Brain microvascular endothelial cell (primary cell): ENCODE measurements around the gene FRMD8.

Source experiments
- DNase-seq: peaks from one replicate; pipeline ENCODE4 v3.0.0-alpha.2; 2020
- H3K27ac ChIP-seq: fragments of 250-450 bp; sonication (Bioruptor Pico); 2 replicates; pipeline ENCODE4 v1.5.1; 2020; ENCODE audit warnings: mild to moderate bottlenecking, moderate library complexity
- H3K27me3 ChIP-seq: fragments of 250-450 bp; sonication (Bioruptor Pico); replicated peaks from 2 replicates; pipeline ENCODE4 v1.5.1; 2020; ENCODE audit warnings: mild to moderate bottlenecking
- H3K36me3 ChIP-seq: fragments of 250-450 bp; sonication (Bioruptor Pico); replicated peaks from 2 replicates; pipeline ENCODE4 v1.5.1; 2020; ENCODE audit warnings: mild to moderate bottlenecking
- H3K4me3 ChIP-seq: 2 replicates; pipeline ENCODE4 v1.5.1; 2011; ENCODE audit warnings: low read depth, mild to moderate bottlenecking, control low read depth, low read length, moderate library complexity
- in situ Hi-C: cut with HindIII; loops from 2 replicates; pipeline ENCODE4 v1.10.0; 2017; ENCODE audit warnings: low sequenced_read_pairs, low pct_ligation_motif_present
- TF ChIP-seq, protein P1 (sequence below): IDR thresholded peaks from 2 replicates; pipeline ENCODE4 v1.5.1; 2011; ENCODE audit warnings: low read depth, mild to moderate bottlenecking, moderate library complexity, low read length, control low read depth, inconsistent platforms; ENCODE audit errors: missing control alignments

FRMD8 gene

DNA sequence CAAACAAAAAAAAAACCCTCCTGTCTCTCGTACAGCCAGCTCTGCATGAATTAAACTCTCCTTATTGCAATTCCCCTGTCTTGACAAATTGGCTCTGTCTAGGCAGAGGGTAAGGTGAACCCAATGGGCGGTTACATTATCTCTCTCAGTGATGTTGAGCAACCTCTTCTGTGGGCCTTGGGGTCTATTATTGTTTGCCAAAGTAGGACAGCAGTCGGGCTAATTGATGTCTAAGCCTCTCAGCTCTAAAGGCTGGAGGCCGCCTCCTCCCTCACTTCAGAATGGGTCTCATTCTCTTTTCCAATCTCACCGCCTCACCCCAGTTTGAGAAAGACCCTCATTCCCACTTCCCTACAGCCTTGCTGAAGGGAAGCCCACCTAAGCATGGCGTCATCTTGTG lies 2.7 kb upstream of the FRMD8 start:
- DNase-seq = no peak
- Histone ChIP-seq H3K27ac (no peak overlapping the region), H3K4me3 (no peak overlapping the region), H3K36me3 (no peaks in the 10 kb centered on the region), H3K27me3 (no peaks in the 10 kb centered on the region)
- TF ChIP-seq, protein P1, sequence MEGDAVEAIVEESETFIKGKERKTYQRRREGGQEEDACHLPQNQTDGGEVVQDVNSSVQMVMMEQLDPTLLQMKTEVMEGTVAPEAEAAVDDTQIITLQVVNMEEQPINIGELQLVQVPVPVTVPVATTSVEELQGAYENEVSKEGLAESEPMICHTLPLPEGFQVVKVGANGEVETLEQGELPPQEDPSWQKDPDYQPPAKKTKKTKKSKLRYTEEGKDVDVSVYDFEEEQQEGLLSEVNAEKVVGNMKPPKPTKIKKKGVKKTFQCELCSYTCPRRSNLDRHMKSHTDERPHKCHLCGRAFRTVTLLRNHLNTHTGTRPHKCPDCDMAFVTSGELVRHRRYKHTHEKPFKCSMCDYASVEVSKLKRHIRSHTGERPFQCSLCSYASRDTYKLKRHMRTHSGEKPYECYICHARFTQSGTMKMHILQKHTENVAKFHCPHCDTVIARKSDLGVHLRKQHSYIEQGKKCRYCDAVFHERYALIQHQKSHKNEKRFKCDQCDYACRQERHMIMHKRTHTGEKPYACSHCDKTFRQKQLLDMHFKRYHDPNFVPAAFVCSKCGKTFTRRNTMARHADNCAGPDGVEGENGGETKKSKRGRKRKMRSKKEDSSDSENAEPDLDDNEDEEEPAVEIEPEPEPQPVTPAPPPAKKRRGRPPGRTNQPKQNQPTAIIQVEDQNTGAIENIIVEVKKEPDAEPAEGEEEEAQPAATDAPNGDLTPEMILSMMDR = no peak
- in situ Hi-C loops = no loop called here

DNA sequence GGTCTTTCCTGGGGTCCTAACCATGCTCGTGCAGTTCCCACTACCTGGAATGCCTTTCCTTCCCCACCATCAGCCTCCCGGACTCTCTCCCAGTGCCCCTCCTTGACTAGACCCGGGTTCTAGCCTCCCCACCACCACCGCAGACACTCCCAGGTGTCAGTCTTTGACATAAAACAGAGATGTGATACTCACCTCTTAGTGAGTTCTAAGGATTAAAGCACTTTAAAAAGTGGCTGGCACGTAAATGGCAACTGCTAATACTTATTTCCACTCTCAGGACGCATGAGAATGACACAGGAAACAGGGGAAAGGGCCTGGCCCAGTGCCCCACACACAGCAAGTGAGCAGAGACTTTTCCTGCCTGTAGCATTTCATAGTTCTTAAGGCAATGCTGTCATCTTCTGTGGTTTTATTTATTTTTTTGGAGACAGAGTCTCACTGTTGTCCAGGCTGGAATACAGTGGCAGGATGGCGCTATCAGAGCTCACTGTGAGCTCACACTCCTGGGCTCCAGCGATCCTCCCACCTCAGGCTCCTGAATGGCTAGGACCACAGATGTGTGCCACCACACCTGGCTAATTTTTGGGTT lies 2.0 kb upstream of the FRMD8 start:
- TF ChIP-seq, protein P1 = no peak
- no peak for DNase-seq
- in situ Hi-C loops = no loop called here
- H3K27ac ChIP-seq = peak overlapping the region; percentile 6
- H3K27me3 ChIP-seq = no peaks in the 10 kb centered on the region
- no peak overlapping the region for H3K4me3 ChIP-seq
- H3K36me3 ChIP-seq = no peaks in the 10 kb centered on the region

DNA sequence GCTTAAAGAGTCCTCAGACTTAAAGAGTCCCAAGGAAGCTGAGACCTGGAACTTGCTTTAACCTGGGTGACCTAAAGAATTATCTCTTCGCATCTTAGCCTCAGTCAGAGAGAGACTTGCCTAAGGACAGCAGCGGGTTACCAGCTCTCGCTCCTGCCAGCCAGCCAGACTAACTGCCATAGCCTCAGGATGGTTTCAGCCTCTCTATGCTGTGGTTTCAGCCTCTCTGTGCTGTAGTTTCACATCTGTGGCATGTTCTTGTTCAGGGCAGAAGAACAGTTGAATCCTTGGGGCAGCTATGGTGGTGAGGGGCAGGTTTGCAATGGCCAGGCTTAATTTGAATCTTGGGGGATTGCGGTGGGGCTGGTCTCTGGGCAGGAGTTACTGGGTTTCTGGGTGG lies 2.3 kb downstream of the FRMD8 start:
- peaks cover 22% of the 10 kb centered on the region for H3K36me3 ChIP-seq
- H3K27ac ChIP-seq = no peak overlapping the region
- TF ChIP-seq, protein P1 = no peak
- peak overlapping the region; percentile 20 for H3K4me3 ChIP-seq
- H3K27me3 ChIP-seq = no peaks in the 10 kb centered on the region
- no peak for DNase-seq
- in situ Hi-C loops = no loop called here

DNA sequence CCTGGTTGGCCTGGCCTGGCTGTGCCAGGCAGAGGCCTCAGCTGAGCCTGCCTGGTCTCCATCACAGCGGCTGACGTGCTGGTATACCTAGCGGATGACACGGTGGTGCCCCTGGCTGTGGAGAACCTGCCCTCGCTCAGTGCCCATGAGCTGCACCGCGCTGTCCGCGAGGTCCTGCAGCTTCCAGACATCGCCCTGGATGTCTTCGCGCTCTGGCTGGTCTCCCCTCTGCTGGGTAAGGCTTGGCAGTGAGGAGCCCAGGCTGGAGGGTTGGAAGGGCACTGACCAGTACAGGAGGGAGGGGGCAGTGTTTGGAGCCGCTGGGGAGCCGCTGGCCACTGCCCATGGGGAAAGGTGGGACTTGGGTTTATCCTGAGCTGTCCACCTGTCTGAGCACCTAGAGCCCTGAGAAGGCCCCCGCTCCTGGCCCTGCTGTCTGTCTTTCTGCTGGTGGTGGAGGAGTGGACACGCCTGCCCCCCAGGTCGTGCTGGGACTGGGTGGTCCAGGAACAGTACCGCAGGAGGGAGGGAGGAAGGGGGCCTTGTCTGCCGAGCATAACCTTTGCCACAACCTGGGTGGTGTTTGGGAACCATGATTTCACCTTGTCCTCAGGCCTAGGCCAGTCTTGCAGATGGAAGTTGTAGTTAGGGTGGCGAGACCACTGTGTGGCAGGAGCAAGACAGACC lies 3.0 kb downstream of the FRMD8 start:
- TF ChIP-seq, protein P1 = no peak
- Histone ChIP-seq H3K27ac (no peak overlapping the region), H3K36me3 (peaks cover 29% of the 10 kb centered on the region), H3K27me3 (no peaks in the 10 kb centered on the region), H3K4me3 (peak overlapping the region; percentile 1)
- in situ Hi-C loops = no loop called here
- no peak for DNase-seq

DNA sequence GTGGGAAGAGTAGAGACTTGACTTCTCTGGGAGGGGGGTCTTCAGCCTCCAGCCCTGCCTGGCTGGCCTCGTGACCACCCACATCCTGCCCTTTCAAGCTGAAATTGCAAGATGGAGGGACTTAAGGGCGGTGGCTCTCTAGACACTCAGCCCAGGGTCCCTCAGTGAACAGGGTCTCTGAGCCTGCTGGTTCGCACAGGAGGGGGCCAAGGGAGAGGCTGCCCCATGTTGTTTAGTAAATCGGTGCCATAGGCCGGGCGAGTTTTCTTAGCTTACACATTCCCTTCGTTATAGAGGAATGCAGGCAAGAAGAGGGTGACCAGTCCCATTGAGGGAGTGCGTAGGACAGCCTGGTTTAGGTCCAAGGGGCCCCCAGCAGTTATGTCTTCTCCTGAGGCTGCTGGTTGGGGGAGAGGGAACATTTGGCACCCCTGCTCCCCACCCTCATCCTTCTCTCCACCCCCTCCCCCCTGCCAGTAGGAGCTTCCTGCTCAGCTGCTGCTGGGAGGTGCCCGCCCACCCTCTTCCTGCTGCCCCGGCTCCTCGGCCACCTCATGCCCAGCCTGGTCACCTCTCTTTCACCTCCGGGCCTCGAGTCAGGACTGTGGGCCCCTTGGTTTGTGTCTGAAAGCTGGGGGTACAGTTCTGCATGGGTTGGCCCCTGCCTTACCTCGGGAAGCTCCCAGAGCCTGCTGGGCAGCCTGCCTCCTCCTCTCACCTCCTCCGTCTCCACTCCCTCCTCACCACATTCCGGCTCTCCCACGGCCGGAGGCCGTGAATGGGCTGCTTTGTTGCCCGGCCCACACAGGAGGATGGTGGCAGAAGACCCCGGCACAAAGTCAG lies 3.9 kb downstream of the FRMD8 start:
- H3K36me3 ChIP-seq = peaks cover 36% of the 10 kb centered on the region
- H3K27me3 ChIP-seq = no peaks in the 10 kb centered on the region
- H3K27ac ChIP-seq = peak overlapping the region; percentile 67
- TF ChIP-seq, protein P1 = no peak
- H3K4me3 ChIP-seq = peak overlapping the region; percentile 24
- in situ Hi-C loops = no loop called here
- DNase-seq = no peak
